ENCODE data around the gene TXNDC11. TPM values are rescaled to one million over a fixed set of nuclear protein-coding genes. Genes with fewer than 3 reads are reported as not detected.

TXNDC11 gene
- total and polyA plus RNA-seq, 9 of the 15 experiments (the other 6 are each of a cell fraction or from before 2014, with no cell fraction given), result 0.66 to 32.6 (median 26.2) TPM

DNA sequence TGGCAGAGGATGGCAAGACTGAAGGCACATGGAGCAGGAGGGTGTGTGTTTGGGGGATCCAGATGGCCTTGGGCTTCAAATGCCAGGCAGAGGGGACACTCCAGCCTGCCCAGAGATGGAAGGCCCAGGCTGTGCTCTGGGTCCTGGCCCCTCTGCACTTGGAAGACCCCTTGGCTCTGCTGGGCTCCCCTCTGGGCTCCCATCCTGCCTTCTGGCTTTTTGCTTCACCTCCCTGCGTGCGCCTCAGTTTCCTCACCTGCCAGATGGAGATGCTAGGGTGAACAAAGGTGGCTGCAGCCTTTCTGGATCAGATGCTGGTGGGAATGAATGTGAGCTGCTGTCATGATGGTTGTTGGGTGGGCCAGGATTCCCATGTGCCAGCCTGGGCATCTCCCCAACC, 71.4 kb downstream of the TXNDC11 start:
- TF ChIP-seq NR2C2 (CRISPR knock-in tag; IDR thresholded peaks at IDR 0.05), result no peak
- no peak for TF ChIP-seq NR2C2 (tag; IDR thresholded peaks at IDR 0.05)
- TF ChIP-seq ZNF224 (CRISPR knock-in tag; IDR thresholded peaks at IDR 0.05), result no peak
- TF ChIP-seq FOXM1 (IDR thresholded peaks at IDR 0.05; ENCODE audit: low read depth), result no peak
- no peak for TF ChIP-seq FOXM1 (CRISPR knock-in tag; IDR thresholded peaks at IDR 0.05; ENCODE audit: low read depth)
- TF ChIP-seq LARP7 (IDR thresholded peaks at IDR 0.05), result no peak
- Histone ChIP-seq H3K4me1 (replicated peaks in 1 of 2; ENCODE audit: control insufficient read depth in 2 of 2, insufficient read depth in 2 of 2, low read length in 2 of 2) (peaks cover 4 to 73% of the 10 kb centered on the region in 2 experiments; a peak in 4 of 5 replicates), H3K9ac (ENCODE audit: insufficient read depth in 1 of 2, low read depth in 2 of 2, low read length in 2 of 2) (no peak overlapping the region), H3K4me3 (no peak overlapping the region), H3K79me2 (ENCODE audit: control insufficient read depth, insufficient read depth, low read length) (no peaks in the 10 kb centered on the region), H3K9me1 (ENCODE audit: control insufficient read depth, insufficient read depth, low read length) (no peaks in the 10 kb centered on the region), H3K27me3 (ENCODE audit: control insufficient read depth in 2 of 2, insufficient read depth in 2 of 2, low read length in 2 of 2) (peaks cover 0 to 11% of the 10 kb centered on the region in 2 experiments; a peak in 2 of 5 replicates), H3K4me2 (ENCODE audit: insufficient read depth, low read length) (no peak overlapping the region), H3K27ac (ENCODE audit: extremely low read depth, low read depth, low read length) (no peak overlapping the region), H2AFZ (ENCODE audit: low read depth, low read length) (no peak overlapping the region), H4K20me1 (replicated peaks; ENCODE audit: control insufficient read depth, insufficient read depth, low read length) (peaks cover 18% of the 10 kb centered on the region), H3K36me3 (ENCODE audit: control insufficient read depth, insufficient read depth, low read length) (no peaks in the 10 kb centered on the region), H3K9me3 (replicated peaks; ENCODE audit: control insufficient read depth, insufficient read depth, low read depth, low read length) (no peaks in the 10 kb centered on the region)
- no peak for DNase-seq (ENCODE audit: extremely low read depth in 1 of 4, low spot score in 3 of 4)
- intact Hi-C loops (cut with micrococcal nuclease), result loop anchor here (10.0 kb wide), 1 partner anchor 144 kb away; no protein-coding TSS in a partner anchor
- ChIA-PET POLR2A (no interaction called here), CTCF (ENCODE audit: low intra/inter-chr PET ratio) (no interaction called here)
- 95% methylated on average over 2 of the region's 2 CpGs for WGBS (ENCODE audit: insufficient coverage, low coverage, missing lambda C conversion rate)
- no TSS peak for BruUV-seq (replicated peaks)
- no peak for ATAC-seq
- no peak for FAIRE-seq
- in situ Hi-C loops (cut with MboI), result loop anchor here (25.0 kb wide), 1 partner anchor 709 kb away; no protein-coding TSS in a partner anchor
